Measurements from ENCODE around the gene ARHGAP26.

DNA sequence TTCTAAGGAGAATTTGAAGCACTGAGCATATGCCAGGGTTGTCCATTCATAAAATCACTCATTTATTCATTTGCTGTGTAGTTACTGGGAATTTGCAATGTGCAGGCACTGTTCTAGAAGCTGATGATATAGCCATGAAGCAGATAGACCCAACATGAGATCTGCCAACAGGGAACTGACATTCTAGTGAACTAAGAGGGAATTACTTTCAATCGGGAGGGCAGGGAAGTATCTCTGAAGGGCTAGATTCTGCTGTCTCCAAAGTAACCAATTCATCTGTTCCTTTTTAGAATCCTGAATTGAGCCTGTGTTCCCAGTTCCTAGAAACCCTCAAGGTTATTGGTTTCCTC, 11.4 kb upstream of the ARHGAP26 start:
- TF ChIP-seq, protein P1, sequence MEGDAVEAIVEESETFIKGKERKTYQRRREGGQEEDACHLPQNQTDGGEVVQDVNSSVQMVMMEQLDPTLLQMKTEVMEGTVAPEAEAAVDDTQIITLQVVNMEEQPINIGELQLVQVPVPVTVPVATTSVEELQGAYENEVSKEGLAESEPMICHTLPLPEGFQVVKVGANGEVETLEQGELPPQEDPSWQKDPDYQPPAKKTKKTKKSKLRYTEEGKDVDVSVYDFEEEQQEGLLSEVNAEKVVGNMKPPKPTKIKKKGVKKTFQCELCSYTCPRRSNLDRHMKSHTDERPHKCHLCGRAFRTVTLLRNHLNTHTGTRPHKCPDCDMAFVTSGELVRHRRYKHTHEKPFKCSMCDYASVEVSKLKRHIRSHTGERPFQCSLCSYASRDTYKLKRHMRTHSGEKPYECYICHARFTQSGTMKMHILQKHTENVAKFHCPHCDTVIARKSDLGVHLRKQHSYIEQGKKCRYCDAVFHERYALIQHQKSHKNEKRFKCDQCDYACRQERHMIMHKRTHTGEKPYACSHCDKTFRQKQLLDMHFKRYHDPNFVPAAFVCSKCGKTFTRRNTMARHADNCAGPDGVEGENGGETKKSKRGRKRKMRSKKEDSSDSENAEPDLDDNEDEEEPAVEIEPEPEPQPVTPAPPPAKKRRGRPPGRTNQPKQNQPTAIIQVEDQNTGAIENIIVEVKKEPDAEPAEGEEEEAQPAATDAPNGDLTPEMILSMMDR (IDR thresholded peaks at IDR 0.05 in 8 of 11, conservative IDR thresholded peaks at IDR 0.05 in 3 of 11) = no peak
- TF ChIP-seq POLR2A (IDR thresholded peaks at IDR 0.05) = no peak
